Measurements from ENCODE around the gene SLC6A13.

- no peak for TF ChIP-seq CTCF (IDR thresholded peaks at IDR 0.05; ENCODE audit: low read depth, low read length, missing input control)
- TF ChIP-seq, protein P1, sequence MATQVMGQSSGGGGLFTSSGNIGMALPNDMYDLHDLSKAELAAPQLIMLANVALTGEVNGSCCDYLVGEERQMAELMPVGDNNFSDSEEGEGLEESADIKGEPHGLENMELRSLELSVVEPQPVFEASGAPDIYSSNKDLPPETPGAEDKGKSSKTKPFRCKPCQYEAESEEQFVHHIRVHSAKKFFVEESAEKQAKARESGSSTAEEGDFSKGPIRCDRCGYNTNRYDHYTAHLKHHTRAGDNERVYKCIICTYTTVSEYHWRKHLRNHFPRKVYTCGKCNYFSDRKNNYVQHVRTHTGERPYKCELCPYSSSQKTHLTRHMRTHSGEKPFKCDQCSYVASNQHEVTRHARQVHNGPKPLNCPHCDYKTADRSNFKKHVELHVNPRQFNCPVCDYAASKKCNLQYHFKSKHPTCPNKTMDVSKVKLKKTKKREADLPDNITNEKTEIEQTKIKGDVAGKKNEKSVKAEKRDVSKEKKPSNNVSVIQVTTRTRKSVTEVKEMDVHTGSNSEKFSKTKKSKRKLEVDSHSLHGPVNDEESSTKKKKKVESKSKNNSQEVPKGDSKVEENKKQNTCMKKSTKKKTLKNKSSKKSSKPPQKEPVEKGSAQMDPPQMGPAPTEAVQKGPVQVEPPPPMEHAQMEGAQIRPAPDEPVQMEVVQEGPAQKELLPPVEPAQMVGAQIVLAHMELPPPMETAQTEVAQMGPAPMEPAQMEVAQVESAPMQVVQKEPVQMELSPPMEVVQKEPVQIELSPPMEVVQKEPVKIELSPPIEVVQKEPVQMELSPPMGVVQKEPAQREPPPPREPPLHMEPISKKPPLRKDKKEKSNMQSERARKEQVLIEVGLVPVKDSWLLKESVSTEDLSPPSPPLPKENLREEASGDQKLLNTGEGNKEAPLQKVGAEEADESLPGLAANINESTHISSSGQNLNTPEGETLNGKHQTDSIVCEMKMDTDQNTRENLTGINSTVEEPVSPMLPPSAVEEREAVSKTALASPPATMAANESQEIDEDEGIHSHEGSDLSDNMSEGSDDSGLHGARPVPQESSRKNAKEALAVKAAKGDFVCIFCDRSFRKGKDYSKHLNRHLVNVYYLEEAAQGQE (IDR thresholded peaks at IDR 0.05), result no peak
- TF ChIP-seq GABPA (IDR thresholded peaks at IDR 0.05 in 1 of 2, conservative IDR thresholded peaks at IDR 0.05 in 1 of 2), result no peak
- no peak for TF ChIP-seq TAF1 (conservative IDR thresholded peaks at IDR 0.05)
- TF ChIP-seq, protein P2, sequence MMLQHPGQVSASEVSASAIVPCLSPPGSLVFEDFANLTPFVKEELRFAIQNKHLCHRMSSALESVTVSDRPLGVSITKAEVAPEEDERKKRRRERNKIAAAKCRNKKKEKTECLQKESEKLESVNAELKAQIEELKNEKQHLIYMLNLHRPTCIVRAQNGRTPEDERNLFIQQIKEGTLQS (IDR thresholded peaks at IDR 0.05), result no peak
- TF ChIP-seq YY1 (IDR thresholded peaks at IDR 0.05), result no peak
- no peak for TF ChIP-seq EGR1 (IDR thresholded peaks at IDR 0.05; ENCODE audit: low read depth in 2 of 2)
- TF ChIP-seq, protein P3, sequence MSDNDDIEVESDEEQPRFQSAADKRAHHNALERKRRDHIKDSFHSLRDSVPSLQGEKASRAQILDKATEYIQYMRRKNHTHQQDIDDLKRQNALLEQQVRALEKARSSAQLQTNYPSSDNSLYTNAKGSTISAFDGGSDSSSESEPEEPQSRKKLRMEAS (IDR thresholded peaks at IDR 0.05), result no peak
- TF ChIP-seq JUND (IDR thresholded peaks at IDR 0.05), result no peak
These were observed at the start of gene SLC6A13 for GRCh38 chr12:262817-263216.

Data from liver (tissue), 3 donors.